HG02870 (cell line): Measurements from ENCODE around the gene TRAM2.

Experiments used
- ATAC-seq: cut with Tn5 transposase; IDR thresholded peaks from one replicate; pipeline ENCODE4 v1.9.1; 2021; ENCODE audit warnings: mild to moderate bottlenecking, moderate library complexity; ENCODE audit not compliant: unreplicated experiment

The TRAM2 gene

GRCh38 chr6:52577022-52577777, at the start of gene TRAM2:
TSS of gene TRAM2 (minus strand) at chr6:52577060. CDS start at chr6:52576915, 145 bp downstream.
- ATAC-seq, result peak; percentile 35

DNA sequence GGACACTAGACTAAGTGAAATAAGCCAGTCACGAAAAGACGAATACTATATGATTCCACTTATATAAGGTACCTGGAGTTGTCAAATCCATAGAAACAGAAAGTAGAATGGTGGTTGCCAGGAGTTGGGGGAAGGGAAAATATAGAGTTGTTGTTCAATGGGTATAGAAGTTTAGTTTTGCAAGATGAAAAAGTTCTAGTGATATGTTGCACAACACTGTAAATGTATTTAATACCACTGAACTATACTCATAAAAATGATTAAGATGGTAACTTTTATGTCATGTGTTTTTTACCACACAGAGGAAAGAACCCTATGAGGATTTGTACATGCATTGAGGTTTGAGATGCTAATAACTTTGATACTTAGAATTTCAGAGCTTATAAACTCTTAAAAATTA, 46.0 kb upstream of the TRAM2 start:
- ATAC-seq, result no peak

DNA sequence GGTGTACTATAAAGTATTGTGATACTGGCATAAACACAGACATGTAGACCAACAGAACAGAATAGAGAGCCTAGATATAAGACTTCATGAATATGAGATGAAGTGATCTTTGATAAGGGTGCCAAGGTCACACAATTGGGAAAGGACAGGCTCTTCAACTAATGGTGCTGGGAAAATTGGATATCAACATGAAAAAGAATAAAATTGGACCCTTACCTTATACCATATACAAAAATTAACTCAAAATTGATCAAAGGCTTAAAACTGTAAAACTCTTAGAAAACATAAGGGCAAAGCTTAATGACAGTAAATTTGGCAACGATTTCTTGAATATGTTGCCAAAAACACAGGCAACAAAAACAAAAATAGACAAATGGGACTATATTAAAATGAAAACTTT, 44.8 kb upstream of the TRAM2 start:
- ATAC-seq, result no peak

- no peak for ATAC-seq
Observed at GRCh38 chr6:52620906-52621190, 44.0 kb upstream of the TRAM2 start.

- no peak for ATAC-seq
Observed at GRCh38 chr6:52620055-52620905, 43.4 kb upstream of the TRAM2 start.

DNA sequence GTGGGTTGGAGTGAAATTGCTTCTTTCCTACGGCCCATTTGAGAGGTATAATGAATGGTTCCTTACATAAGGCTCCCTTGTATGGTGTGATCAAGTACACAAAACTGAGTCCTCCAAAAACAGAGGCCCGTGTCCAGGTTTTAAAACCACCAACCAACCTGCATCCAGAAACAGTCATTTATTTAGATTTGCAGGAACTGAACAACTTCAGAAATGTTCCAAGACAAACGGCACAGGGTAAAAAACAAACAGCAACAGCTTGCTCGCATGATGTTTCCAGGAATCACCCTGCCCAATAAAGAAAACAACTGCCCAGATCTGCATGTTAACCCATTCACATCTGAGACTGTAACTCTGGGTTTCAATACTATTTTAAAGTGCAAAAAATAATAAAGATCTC, 40.2 kb upstream of the TRAM2 start:
- ATAC-seq, result no peak

- no peak for ATAC-seq
Observed at GRCh38 chr6:52616059-52616690, 39.3 kb upstream of the TRAM2 start.

DNA sequence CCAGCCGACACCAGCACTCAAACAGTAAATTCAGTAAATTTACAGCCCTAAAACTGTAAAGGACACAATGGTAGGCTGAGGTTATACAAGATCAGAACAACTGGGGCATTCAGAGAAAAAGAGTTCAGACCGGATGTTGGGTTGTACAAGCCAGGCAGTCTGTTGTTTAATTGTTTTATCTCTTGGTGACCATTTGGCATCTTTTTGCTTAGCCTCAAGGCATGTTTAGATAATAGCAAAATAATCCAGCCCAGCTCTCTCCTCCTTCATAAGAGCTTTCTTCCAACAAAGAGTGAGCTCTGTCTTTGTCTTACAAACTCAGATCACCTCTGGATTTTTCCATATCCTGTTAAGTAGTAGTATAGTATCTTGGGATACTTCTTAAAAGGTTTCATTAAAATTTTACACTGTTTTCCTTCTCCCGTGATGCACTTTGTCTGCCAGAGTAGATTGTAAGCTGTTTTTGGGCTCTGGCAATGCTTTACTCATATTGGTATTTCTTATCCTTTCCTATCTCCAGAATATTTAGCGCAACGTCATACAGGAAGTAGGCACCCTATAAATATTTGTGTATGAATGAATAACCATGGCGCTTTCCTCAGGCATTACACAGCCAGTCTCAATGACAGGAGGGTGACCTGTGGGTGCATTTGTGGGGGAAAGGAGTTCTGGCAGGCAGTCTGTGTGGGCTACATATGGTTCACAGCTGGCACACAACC, 35.6 kb upstream of the TRAM2 start:
- ATAC-seq, result no peak

- ATAC-seq, result no peak
Observed at GRCh38 chr6:52611833-52612232, 35.0 kb upstream of the TRAM2 start.

DNA sequence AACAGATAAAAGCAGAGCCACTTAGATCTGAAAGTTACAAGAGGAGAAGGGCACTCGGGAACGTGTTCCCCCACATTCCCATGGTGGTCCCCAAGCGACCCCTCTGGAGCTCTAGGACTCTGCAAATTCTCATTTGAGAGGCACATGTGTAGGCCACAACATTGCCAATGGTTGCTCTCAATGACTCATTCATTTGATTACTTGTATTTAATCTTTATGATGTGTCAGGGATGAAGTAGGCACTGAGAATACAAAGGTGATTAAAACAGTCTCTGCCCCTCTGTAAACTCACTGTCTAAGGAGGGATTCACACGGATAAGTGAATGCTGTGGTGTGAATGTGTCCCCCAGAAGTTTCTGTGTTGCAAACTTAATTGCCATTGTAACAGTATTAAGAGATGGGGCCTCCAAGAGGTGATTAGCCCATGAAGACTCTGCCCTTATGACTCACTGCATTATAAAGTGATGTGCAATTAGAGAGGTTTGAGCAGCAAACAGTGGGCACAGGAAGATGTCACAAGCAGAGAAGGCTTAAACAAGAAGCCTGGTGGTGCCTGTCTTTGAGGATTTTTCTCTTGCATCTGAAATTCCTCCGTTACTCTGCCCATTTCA, 34.0 kb upstream of the TRAM2 start:
- no peak for ATAC-seq

DNA sequence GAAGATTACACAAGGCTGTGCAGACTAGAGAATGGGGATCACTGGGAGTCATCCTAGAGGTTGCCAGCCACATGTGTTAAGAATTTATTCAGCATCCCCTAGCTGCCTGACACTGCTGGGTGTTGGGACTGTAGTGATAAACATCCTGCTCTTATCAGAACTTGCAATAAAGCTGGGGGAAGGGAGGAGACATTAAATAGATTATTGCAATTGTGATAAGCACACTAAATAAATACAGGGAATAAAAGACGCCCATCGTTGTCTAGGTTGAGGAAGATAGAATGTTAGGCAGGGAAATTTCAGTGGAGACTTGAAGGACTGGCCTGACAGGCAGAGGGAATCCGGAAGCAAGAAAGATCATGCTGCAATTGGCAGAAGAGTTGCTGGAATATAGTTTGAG, 33.2 kb upstream of the TRAM2 start:
- ATAC-seq, result no peak

- ATAC-seq, result no peak
Observed at GRCh38 chr6:52605610-52606185, 28.8 kb upstream of the TRAM2 start.

- ATAC-seq, result no peak
Observed at GRCh38 chr6:52603000-52603795, 26.3 kb upstream of the TRAM2 start.

DNA sequence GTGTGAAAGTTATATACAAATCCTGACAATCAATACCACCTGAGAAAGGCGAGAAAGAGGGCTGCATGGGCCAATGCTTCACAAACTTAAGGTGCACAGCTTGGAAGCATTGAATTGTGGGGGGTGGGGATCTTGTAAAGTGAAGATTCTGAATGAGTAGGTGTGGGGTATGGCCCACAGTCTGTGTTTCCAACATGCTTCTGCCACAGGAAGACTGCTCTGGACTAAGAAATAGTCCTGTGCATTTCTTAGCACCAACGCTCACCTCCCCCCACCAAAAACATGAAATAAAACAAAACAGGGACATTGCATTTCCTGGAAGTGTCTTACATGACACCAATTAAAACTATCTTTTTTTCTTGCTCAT, 21.9 kb upstream of the TRAM2 start:
- no peak for ATAC-seq

GRCh38 chr6:52598123-52598823, 21.4 kb upstream of the TRAM2 start:
- no peak for ATAC-seq

- no peak for ATAC-seq
Observed at GRCh38 chr6:52597738-52598122, 20.9 kb upstream of the TRAM2 start.

DNA sequence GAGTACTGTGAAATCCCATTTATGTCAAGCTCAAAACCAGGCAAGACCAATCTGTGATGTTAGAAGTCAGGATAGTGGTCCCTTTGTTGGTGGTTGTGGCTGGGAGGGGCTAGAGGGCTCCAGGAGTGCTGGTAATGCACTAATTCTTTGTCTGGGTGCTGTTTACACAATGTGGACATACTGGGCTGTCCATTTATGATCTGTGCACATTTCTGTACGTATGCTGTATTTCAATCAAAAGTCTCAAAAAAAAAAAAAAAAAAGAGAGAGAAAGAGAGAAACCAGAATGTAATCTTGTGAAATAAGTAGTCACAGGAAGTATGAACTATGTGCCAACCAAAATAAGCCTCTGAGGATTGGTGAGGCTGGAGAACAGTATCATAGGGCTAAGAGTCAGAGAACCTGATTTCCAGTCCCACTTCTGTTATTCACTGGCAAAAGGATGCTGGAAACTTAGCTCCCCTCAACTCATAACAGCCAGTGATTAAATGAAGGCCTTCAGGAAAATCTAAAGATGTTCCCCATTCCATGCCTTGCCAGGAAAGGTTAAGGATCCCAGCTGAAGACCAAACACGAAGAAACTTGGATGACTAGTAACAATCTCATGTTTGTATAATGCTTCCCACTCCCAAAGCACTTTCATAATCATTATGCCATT, 19.6 kb upstream of the TRAM2 start:
- ATAC-seq, result no peak

- ATAC-seq, result peak; percentile 60
Observed at GRCh38 chr6:52595796-52596130, 18.9 kb upstream of the TRAM2 start.
